ENCODE results near the gene TMCO1. TPM values are rescaled to one million over a fixed set of nuclear protein-coding genes. Genes with fewer than 3 reads are reported as not detected.

TMCO1 gene
- total RNA-seq = 76.1 and 85.3 TPM in 2 replicates

GRCh38 chr1:165768513-165769394 is at the start of gene TMCO1:
TSS of gene TMCO1 (minus strand) at chr1:165768868. CDS start at chr1:165768751, 117 bp downstream.

GRCh38 chr1:165697881-165698760 is 70.5 kb downstream of the TMCO1 start, which contains the start of gene ALDH9A1:
TSS of gene ALDH9A1 (minus strand) at chr1:165698562. CDS start at chr1:165698558, 4 bp downstream.

Other genes starting within 250 kb of the TMCO1 start
- gene LRRC52, start 224.9 kb downstream of the TMCO1 start, total RNA-seq = not detected in 2 replicates
- gene MGST3, start 137.6 kb downstream of the TMCO1 start, total RNA-seq = 99.7 and 102 TPM in 2 replicates
- 65.9 and 74.7 TPM in 2 replicates for gene ALDH9A1, start 70.3 kb downstream of the TMCO1 start, total RNA-seq
- gene UCK2, start 58.7 kb upstream of the TMCO1 start, total RNA-seq = 124 and 126 TPM in 2 replicates

Data from tracheal epithelial cell (primary cell).